Stimulated activated CD8-positive, alpha-beta memory T cell treated with anti-CD3 and anti-CD28 coated beads, Interleukin-7, amount 100 ng/mL, for 48 hours (primary cell): ENCODE measurements around the gene SLC22A13.
"Not testable (repeated sequence)": the region's sequence is repeated elsewhere in the genome, so short reads cannot be mapped to it uniquely, and the experiment has no call there.

Source experiments
- DNase-seq, 2 donors: peaks; one replicate each; pipeline ENCODE4 v3.0.0-alpha.2; 2020; ENCODE audit warnings: low read depth in 1 of 2; ENCODE audit errors: extremely low read depth in 1 of 2

The SLC22A13 gene

DNA sequence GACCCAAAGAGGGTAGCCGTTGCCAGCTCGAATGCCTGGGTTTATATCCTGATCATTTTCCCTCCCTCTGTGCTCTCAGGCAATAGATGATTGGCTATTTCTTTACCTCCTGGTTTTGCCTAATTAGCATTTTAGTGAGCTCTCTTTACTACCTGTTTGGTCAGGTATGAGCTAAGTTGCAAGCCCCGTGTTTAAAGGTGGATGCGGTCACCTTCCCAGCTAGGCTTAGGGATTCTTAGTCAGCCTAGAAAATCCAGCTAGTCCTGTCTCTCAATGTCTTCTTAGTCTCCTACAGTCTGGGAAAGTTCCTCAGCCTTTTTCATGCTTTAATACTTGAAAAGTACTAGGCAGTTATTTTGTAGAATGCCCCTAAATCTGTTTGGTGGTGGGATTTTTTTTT, 31.4 kb downstream of the SLC22A13 start:
- not testable (repeated sequence) for DNase-seq

DNA sequence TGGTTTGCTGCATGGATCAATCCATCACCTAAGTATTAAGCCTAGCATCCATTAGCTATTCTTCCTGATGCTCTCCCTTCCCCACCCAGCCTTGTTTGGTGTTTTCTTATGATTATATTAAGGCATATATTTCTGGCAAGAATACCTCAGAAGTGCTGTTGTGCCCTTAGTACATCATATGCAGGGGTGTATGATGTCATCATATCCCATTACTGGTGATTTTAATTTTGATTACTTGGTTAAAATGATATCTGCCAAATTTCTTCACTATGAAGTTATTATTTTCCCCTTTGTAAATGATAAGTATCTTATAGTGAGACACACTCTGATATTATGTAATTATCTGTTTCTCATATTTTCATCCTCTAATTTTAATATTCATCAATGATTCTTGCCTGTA, 31.9 kb downstream of the SLC22A13 start:
- DNase-seq: no peak

DNA sequence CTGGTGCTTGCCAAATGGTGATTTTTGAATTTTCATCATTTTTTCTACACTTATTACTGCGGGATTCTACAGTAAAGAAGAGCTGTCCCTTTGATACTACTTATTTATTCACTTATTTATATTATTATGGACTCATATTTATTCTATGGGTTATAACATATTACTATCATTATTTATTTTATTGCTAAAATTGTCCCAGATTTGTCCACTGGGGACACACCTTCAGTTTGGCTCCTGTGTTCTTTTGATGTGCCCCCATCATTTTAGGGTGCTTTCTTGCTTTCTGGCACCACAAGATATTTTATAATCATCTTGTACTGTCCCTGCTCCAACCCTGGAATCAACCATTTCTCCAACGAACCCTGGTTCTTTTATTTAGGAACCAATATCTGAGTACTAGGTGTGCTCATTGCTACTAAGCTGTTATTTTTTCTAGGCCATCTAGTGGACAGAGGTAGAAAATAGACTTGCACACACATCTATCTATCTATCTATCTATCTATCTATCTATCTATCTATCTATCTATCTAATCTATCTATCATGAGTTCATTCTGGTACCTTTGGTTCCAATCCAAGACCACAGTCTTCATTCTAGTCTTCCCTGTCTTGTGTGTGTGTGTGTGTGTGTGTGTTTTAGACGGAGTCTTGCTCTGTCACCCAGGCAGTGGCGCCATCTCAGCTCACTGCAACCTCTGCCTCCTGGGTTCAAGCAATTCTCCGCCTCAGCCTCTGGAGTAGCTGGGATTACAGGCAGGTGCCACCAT, 32.5 kb downstream of the SLC22A13 start:
- no peak for DNase-seq

DNA sequence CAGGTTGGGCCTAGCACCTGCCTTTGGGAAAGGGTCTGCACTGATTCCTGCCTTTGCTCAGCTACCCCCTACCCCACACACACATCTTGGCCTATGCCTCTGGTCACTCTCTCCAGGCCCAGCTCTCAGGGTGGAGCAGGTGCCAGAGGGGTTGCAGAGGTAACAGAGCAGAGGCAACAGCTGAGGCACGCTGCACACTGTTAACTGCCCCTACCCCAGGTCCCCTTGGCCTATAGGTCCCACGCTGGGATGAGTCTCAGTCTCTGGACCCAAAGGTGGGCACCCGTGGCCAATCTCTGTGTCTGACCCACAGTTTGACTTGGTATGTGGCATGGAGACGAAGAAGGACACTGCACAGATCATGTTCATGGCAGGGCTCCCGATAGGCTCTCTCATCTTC, 41.3 kb downstream of the SLC22A13 start:
- no peak for DNase-seq

DNA sequence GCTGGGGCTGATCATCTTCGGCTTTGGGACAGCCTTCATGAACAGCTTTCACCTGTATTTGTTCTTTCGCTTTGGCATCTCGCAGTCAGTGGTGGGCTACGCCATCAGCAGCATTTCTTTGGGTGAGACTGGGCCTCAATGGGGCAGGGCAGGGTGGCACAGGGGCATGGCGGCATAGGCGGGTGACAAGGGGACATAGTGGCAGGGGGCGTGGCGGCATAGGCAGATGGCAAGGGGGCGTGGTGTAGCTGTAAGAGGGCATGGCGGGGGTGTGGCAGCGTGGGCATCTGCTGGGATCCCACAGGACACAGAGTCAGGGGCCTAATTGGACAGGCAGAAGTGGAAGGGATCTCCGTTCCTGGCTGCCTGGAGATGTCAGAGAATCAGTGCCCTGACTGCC, 42.0 kb downstream of the SLC22A13 start:
- no peak for DNase-seq

DNA sequence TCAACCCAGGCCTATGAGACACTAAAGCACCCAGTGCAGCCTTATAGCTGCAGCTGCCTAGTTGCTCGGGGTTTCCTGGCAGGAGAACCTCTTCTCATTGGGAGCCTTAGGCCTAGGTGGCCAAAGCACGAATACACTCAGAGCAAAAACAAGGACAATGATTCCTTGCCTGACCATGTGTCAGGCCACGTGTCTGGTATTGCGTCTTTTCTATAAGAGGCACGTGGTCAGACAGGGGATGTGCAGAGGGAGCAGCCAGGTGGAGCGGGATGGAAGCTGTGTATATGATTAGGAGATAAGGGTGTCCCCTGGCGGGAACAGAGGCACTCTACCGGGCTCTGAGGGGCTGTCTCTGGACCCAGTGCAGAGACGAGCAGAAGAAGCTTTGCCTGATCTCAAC, 42.8 kb downstream of the SLC22A13 start:
- no peak for DNase-seq

DNA sequence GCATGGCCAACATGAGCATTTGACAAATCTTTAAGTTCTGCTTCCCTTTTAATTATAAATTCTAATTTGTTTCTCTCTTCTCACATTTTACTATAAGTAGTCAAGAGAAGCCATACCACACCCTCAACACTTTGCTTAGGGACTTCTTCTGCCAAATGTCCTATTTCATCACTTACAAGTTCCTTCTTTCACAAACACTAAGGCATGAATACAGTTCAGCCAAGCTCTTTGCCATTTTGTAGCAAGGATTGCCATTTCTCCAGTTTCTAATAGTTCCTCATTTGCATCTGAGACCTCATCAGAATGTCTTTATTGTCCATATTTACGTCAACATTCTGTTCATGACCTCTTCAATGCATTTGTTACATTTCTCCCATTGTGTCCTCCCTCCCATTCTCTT, 45.9 kb downstream of the SLC22A13 start:
- DNase-seq: no peak

DNA sequence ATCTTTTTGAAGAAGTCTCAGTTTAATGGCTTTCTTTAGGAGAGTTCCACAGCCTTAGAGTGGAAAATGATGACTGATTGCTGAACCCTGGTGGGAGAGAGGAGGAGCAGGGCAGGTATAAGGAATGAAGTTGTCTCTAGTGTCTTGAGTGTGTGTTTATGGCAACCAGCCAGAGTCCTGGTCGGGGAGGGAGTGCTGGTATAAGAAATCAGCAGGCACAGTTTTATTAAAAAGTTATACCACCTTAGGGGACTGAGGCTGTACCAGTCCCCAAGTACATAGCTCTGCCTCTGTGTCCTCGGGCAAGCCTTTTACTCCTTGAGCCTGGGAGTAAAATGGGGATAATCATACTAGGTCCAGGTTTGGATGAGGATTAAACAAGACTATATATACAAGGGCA, 46.3 kb downstream of the SLC22A13 start:
- no peak for DNase-seq

DNA sequence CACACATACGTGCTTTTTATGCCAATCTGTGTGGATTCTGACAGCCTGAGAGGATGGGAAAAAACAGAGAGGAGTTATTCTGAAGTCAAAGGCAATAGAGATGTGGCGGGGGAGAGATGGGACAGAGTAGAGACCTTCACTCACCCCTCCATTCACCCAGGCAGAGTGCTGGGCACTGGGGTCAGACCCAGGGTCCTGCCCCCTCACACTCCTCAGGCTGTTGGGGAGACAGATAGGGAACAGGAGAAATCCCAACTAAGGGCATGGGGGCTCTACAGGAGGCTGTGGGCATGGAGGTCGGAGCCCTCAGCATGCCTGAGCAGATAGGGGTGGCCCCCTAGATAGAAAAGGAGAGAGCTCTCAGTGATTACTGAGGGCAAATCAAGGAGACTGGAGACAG, 46.7 kb downstream of the SLC22A13 start:
- no peak for DNase-seq

DNA sequence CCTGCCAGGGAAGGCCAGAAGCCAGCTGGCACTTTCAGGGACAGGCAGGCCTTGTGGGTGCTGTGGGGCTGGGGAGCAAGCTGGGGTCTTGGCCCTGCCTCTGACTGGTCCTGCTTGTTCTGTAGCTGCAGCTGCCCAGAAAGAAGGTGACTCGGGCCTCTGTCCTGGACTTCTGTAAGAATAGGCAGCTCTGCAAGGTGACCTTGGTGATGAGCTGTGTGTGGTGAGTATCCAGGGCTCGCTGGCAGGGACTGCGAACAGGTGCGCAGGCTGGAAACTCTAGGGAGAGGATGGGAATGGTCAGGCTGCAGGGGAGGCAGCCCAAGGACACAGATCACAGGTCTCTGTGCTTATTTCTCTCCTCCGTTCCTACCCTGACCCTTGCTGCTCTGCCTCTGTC, 47.7 kb downstream of the SLC22A13 start:
- DNase-seq: no peak

DNA sequence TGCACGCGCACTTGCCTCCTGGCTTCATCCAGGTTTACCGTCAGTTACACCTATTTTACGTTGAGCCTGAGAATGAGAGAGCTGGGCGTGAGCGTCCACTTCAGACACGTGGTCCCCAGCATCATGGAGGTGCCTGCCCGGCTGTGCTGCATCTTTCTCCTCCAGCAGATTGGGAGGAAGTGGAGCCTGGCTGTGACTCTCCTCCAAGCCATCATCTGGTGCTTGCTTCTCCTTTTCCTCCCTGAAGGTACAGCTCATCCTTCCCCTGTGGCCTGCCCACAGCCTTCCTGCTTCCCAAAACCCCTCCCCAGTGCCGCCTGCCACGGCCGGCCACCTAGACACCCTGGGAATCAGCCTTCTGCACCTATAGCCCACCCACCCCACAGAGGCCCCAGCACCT, 48.1 kb downstream of the SLC22A13 start:
- DNase-seq: no peak

DNA sequence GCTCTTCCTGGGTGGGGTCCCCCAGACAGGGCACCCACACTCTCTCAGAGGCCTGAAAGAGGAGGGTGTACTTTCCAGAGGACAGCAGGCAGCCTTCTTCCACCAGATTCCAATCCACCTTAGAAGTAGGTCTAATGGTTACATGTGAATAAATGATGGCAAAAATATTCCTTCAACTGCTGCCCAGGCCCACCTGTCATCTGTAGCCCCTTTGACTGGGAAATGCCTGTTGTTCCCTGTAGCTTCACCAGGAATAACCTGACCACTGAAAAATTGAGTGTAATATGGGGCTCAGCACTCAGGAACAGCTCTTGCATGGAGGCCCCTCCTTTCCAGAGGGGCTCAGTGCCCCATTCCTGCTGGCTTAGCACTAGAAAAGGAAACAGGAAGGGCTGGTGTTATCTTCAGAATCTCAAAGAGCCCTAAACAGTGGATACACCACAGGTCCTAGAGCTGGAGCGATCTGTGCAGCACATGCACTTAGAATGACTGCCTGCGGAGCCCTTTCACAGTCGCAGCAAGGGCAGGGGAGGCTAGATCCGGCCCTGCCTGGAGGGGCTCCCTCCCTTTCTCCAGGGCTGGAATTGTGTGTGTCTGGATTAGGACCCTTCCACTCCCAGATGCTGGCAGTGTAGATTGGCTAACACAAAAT, 48.6 kb downstream of the SLC22A13 start:
- DNase-seq: no peak

DNA sequence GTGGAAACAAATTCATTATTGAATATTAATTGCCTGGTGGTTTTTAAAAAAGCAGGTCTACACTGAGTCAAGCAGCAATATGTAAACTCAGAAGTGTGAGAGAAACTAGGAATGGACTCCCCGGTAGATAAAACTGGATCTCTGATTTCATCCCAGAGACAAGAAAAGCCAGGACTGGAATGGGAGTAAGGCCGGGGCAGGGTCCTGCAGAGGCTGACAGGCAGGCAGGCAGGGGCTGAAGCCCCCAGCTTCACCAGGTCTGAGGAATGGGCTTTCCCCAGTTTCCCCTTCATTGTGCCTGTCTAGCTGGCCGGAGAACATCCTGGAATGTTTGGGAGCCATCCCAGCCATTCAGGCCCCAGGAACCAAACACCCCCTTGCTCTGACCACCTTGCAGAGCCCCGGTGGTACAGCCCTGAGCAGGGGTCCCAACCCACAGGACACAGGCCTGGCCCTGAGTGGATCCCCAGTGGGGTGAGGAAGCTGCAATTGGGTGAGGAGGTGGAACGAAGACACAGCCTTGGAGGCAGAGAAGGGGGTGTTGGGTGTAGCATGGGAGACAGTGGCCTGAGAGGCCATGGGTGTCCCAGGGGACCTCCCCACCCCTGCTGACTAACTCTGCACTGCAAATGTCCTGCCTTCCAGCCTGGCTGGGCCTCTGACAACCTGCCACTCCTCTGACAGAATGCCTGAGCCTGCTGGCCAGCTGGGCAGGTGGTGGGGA, 49.3 kb downstream of the SLC22A13 start:
- DNase-seq: no peak

DNA sequence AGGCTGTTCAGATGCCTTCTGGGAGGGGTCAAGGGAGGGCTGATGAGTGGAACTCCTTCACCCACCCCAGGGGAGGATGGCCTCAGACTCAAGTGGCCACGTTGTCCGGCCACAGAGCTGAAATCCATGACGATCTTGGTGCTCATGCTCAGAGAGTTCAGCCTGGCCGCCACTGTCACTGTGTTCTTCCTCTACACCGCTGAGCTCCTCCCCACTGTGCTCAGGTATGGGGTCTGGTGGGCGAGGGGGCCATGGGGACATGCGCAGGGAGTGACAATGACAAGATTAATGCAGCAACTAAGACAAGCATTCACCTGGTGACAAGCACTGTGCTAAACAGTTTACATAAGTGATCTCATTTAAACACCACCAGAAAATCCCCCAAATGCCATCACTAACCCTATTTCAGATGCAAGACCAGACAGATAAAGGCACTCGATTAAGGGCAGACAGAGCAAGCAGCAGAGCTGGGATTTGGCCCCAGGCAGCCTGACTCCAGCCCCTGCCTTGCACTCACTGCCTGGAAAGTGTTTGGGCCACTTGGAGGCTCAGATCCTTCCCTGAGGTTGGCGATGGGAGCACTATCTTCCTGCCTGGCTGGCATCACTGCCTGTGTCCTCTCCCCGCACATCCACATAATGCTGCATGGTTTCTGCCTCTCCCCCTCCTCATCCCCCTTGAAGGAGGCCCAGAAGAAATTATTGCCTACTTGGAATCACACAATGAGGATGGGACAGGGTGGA, 50.0 kb downstream of the SLC22A13 start:
- DNase-seq: no peak

DNA sequence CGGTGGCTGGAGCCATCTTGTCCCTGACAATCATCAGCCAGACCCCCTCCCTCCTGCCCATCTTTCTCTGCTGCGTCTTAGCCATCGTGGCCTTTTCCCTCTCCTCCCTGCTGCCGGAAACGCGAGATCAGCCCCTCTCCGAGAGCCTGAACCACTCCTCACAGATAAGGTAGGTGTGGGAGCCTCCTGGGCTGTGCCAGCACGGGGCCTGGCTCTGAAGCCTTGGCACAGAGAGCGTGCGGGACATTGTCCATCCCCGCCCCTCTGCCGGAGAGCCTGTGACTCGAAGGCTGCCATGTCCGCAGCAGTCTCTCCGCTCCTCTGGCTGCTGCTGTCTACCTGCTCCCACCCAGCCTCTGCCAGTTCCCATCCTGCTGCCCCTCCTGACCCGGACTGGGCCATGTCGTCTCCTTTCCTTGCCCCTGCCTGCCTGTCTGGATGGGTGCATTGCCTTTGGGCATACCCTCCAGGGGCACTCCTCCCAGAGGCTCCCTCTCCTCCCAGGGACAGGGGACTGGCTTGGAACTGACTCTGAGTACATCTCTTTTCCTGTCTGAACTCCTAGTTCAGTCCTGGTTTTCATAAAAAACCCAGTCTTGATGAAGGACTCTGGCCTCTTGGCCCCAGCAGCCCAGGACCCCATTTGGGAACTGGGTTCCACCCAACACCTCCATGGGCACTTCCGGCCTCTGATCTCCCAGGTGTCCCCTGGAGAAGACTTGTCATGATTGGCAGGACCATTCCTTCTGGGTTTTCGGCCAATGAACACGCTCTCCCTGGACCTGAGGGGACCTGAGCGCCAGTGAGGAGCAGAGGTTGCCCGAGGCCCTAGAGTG, 51.0 kb downstream of the SLC22A13 start:
- DNase-seq: no peak

DNA sequence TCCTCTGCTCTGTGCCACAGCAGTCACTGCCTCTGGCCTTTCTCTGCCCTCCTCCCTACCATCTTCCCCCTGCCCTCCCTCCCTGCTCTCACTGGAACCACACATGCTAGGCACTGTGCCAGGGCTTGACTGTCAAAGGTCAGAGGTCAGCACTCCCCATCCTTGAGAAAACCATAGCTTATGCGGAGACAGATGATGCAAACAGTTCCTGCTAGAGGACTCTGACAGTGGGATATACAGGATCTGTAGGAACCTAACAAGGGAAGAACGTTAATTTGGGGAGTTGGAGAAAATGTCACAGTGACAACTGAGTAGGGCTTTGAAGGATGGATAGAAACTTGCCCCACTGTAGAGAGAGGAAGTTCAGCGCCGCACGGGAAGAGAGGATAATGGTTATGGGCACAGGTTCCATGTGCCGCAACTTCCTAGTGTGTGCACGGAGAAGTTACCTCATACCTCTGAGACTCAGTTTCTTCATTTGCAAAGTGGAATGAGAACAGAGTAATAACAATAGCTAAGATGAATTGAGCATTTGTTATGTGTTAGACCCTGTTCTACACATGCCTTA, 51.7 kb downstream of the SLC22A13 start:
- DNase-seq: no peak

DNA sequence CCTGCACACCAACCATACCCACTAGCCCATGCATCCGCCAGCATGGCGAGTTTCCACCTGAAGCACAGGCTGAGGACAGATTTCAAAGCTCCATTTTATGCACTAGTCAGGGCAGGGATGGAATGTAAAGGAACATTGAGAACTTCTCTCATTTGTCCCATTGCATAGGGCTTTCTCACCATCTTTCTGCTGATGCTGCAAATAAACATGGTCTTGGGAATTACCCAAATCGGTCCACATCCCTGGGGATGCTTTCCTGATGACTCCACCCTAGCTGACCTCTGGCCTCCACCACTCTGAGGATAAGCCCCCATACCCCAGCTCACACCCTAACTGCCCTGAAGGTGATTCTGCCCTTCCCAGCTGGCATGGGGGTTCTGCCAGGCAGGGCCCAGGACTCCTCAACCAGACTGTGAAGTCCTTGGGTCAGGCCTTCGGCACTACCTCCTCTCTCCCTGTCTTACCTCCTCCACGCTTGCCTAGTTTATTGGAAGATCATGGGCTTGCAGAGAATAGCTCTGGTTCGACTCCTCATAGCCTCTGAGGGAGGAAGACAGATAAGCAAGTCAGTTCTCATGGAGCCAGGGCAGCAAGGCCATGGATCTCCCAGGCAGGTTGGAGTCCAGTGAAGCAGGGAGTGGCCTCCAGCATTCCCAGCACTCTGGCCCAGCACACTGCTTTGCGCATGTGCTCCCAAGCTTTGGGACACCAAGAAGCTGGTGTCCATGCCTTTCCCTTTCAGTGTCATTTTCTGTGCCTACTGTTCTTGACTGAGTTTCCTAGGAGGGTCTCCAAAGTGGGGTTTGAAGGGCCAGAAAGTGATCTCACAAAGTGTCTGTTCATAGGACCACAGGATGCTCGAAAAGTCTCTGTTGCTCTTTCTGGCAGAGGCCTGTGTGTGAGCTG, 53.4 kb downstream of the SLC22A13 start:
- no peak for DNase-seq

DNA sequence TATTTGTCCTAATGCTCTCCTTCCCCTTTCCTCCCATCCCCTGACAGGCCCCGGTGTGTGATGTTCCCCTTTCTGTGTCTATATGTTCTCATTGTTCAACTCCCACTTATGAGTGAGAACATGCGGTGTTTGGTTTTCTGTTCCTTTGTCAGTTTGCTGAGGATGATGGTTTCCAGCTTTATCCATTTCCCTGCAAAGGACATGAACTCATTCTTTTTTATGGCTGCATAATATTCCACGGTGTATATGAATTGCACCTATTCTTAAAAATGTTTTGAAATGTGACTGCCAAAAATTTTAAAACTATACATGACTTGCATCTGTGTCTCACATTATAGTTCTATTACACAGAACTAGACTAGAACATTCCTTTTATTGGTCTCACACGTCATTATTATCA, 55.0 kb downstream of the SLC22A13 start:
- DNase-seq: not testable (repeated sequence)

DNA sequence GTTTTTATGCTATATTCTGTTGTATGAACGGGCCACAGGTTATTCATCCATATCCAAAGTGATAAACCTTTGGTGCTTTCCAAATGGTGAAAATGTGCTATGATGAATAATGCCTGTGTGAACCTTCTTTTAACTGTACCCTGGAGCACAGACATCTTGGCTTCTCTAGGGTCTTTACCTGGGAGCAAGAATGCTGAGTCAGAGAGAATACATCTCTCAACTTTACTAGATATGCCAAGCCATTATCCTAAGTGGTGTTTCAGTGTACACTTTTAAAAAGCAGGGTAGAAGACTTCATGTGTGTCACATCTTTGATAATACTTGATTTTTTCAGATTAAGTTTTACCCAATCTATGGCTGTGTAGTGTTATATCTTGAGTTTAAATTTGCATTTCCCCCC, 57.4 kb downstream of the SLC22A13 start:
- no peak for DNase-seq
